Loucy (cell line): ENCODE results near the gene ISLR.
A peak's percentile ranks its signal among the peaks of the same experiment; 100 is the strongest.

Experiments used
- H2AFZ ChIP-seq: fragments of 200-600 bp; sonication (generic); 2 replicates; pipeline ENCODE4 v1.6.0; 2016; ENCODE audit warnings: antibody characterized with exemption, mild to moderate bottlenecking, low read length, moderate library complexity
- H3F3A ChIP-seq: fragments of 200-600 bp; 2 replicates; pipeline ENCODE4 v1.6.0; 2016; ENCODE audit warnings: antibody characterized with exemption, low read depth, mild to moderate bottlenecking
- H3K27me3 ChIP-seq: fragments of 200-600 bp; sonication (generic); 2 replicates; pipeline ENCODE4 v1.6.1; 2014; ENCODE audit warnings: low read length, mild to moderate bottlenecking; ENCODE audit not compliant: insufficient read depth, poor library complexity, severe bottlenecking
- H3K36me3 ChIP-seq: fragments of 200-600 bp; sonication (generic); 2 replicates; pipeline ENCODE4 v1.6.1; 2016; ENCODE audit warnings: low read length; ENCODE audit not compliant: insufficient read depth
- H3K4me1 ChIP-seq: fragments of 200-600 bp; sonication (generic); 2 replicates; pipeline ENCODE4 v1.5.1; 2014; ENCODE audit warnings: low read length, mild to moderate bottlenecking; ENCODE audit not compliant: insufficient read depth, poor library complexity, severe bottlenecking
- H3K4me2 ChIP-seq: fragments of 200-600 bp; sonication (generic); 2 replicates; pipeline ENCODE4 v1.6.0; 2014; ENCODE audit warnings: antibody characterized with exemption, low read length, low read depth, mild to moderate bottlenecking; ENCODE audit not compliant: poor library complexity, severe bottlenecking
- H3K4me3 ChIP-seq: fragments of 200-600 bp; sonication (generic); 2 replicates; pipeline ENCODE4 v1.5.1; 2014; ENCODE audit warnings: low read length, mild to moderate bottlenecking, mixed read lengths; ENCODE audit not compliant: poor library complexity, severe bottlenecking
- H3K79me2 ChIP-seq: fragments of 200-600 bp; sonication (generic); 2 replicates; pipeline ENCODE4 v1.6.1; 2014; ENCODE audit warnings: low read length; ENCODE audit not compliant: insufficient read depth
- H3K9ac ChIP-seq: fragments of 200-600 bp; sonication (generic); 2 replicates; pipeline ENCODE4 v1.6.0; 2014; ENCODE audit warnings: mild to moderate bottlenecking, low read depth, low read length, moderate library complexity; ENCODE audit not compliant: poor library complexity, severe bottlenecking
- H3K9me2 ChIP-seq: fragments of 200-600 bp; sonication (generic); replicated peaks from 2 replicates; pipeline ENCODE4 v1.6.1; 2016; ENCODE audit warnings: low read depth, low read length, mixed read lengths
- H3K9me3 ChIP-seq: fragments of 200-600 bp; sonication (generic); 2 replicates; pipeline ENCODE4 v1.6.1; 2014; ENCODE audit warnings: mild to moderate bottlenecking, antibody characterized with exemption, low read length, low read depth; ENCODE audit not compliant: insufficient read depth
- H4K20me1 ChIP-seq: fragments of 200-600 bp; sonication (generic); 2 replicates; pipeline ENCODE4 v1.6.0; 2014; ENCODE audit warnings: antibody characterized with exemption, low read length, mild to moderate bottlenecking; ENCODE audit not compliant: insufficient read depth, poor library complexity, severe bottlenecking
- EZH2phosphoT487 ChIP-seq: fragments of 200-600 bp; IDR thresholded peaks from 2 replicates; pipeline ENCODE4 v1.6.1; 2018; ENCODE audit warnings: antibody characterized with exemption, mild to moderate bottlenecking, moderate library complexity, borderline replicate concordance
- TF ChIP-seq, protein P1 (sequence below): fragments of 200-600 bp; sonication (generic); conservative IDR thresholded peaks from 2 replicates; pipeline ENCODE4 v1.5.1; 2014; ENCODE audit warnings: mild to moderate bottlenecking, antibody characterized with exemption, low read length

Gene ISLR

DNA sequence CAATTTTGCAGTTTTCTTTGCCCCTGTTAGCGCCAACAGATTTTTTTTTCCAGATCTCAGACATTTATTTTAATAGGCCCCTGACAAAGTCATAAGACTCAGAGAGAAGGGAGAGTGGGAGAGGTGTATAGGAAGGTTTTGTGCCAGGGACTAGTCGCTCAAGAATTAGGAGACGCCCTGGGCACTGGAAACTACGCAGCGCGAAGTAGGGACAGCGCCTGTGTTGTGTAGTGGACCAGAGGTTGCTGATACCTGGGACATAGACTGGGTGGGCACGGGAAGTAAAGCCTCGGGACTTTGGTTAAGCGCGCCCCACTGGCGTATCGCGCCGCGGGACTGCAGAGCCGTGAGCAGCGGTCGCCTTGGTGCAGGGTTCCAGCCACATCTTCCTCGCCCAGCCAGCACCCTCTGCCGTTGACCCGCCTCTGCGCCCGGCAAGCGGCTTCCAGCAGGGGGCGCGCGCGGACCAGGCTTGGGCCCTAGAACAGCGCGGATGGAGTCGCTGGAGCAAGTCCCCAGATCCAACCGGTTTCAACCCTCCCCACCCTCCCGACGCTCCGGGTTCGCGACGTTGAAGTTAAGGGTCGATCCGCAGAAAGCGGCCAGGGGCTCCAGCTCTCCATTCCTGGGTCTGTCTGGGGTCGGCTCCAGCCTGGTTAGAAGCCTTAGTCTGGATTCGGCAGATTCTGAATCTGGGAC, 46.1 kb upstream of the ISLR start:
- H3K4me3 ChIP-seq = peak overlapping the region; percentile 31
- no peaks in the 10 kb centered on the region for H3F3A ChIP-seq
- no peaks in the 10 kb centered on the region for H3K9me3 ChIP-seq
- H3K27me3 ChIP-seq = no peaks in the 10 kb centered on the region
- no peaks in the 10 kb centered on the region for H4K20me1 ChIP-seq
- peaks cover 18% of the 10 kb centered on the region for H3K4me1 ChIP-seq
- peak overlapping the region; percentile 58 for H2AFZ ChIP-seq
- no peaks in the 10 kb centered on the region for H3K9me2 ChIP-seq
- H3K36me3 ChIP-seq = no peaks in the 10 kb centered on the region
- H3K79me2 ChIP-seq = no peaks in the 10 kb centered on the region
- TF ChIP-seq, protein P1, sequence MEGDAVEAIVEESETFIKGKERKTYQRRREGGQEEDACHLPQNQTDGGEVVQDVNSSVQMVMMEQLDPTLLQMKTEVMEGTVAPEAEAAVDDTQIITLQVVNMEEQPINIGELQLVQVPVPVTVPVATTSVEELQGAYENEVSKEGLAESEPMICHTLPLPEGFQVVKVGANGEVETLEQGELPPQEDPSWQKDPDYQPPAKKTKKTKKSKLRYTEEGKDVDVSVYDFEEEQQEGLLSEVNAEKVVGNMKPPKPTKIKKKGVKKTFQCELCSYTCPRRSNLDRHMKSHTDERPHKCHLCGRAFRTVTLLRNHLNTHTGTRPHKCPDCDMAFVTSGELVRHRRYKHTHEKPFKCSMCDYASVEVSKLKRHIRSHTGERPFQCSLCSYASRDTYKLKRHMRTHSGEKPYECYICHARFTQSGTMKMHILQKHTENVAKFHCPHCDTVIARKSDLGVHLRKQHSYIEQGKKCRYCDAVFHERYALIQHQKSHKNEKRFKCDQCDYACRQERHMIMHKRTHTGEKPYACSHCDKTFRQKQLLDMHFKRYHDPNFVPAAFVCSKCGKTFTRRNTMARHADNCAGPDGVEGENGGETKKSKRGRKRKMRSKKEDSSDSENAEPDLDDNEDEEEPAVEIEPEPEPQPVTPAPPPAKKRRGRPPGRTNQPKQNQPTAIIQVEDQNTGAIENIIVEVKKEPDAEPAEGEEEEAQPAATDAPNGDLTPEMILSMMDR = peak; percentile 86
- TF ChIP-seq EZH2phosphoT487 = no peak
- H3K9ac ChIP-seq = no peak overlapping the region
- peak overlapping the region; percentile 48 for H3K4me2 ChIP-seq

DNA sequence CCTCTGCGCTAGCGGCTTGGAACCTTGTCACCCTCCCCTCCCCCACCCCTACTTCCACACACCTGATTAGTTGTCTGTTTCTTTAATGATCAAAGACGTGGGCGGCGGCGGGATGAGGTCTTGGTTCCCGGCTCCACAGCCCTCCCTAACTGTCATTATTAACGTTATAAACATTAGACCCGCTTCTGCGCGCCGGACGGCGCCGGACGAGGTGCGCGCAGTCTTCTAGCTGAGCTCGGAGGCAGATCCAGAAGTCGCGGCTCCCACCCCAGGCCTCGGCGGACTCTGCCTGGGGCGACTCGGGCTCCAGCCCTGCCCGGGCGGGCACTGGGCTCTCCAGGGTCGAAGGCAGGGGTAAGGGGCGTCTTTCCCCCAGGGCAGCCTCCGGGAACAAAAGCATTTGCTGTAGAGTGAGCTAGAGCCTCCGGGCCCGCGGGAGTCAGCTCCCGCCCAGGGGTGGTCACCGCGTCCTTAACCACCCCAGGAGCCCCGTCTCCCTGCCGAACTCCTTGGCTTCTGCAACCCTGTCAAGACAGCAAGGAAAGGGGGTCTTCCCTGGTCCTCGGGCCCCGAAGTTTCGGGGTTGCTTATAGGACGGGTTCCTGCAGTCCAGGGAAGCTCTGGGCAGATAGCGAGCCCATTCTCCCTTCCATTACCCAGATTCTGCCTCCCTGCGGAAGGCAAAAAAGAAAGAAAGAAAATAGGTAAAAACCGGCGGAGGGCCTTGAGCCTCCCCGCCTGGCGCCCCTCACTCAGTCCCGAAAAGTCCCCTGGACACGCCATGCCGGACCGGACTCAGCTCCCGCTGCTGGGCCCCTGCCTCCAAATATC, 45.3 kb upstream of the ISLR start:
- Histone ChIP-seq H4K20me1 (no peaks in the 10 kb centered on the region), H3K4me1 (peaks cover 11% of the 10 kb centered on the region), H3K9ac (no peak overlapping the region), H3K79me2 (no peaks in the 10 kb centered on the region), H3K9me3 (no peaks in the 10 kb centered on the region), H3K9me2 (no peaks in the 10 kb centered on the region), H2AFZ (no peak overlapping the region), H3F3A (no peaks in the 10 kb centered on the region), H3K27me3 (no peaks in the 10 kb centered on the region), H3K4me2 (peak overlapping the region; percentile 48), H3K4me3 (no peak overlapping the region), H3K36me3 (no peaks in the 10 kb centered on the region)
- TF ChIP-seq, protein P1 = no peak

DNA sequence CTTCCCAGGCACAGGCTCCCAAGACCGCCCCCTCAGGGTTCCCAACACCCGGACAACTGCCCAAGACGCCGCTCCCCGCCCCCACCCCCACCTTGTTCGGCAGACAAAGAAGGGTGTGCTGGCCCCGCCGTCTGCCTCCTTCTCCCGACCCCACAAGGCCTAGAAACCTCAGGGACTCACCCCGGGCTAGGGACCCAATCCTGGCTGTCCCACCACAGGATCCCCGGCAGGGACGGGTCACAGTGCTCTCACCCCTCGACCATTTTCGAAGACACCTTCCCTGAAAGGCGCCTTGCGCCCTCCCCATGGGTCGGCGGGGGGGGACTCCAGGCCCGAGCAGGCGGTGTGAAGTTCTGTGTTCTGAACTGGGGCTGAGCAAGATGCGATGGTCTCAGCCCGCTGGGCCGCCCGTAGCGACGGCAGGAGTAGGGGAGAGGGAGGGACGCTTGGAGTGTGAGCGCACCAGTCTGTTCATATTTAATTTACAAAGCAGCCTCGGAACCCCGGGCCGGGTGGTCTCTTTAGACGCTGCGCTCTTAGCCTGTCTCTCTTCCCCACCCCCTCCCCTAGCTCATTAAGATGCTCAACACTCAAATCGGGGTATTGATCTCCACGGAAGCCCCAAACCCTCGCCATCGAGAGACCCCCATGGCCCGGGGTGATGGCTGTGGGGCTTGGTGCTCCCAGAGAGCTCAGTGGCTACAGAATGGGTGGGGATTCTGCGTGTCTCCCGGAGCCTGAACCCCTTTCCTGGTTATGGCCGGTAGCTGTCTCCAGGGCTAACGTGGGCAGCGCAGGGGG, 44.5 kb upstream of the ISLR start:
- Histone ChIP-seq H3K9me3 (no peaks in the 10 kb centered on the region), H3K4me1 (peaks cover 3% of the 10 kb centered on the region), H2AFZ (no peak overlapping the region), H3K4me3 (no peak overlapping the region), H3F3A (no peaks in the 10 kb centered on the region), H3K79me2 (no peaks in the 10 kb centered on the region), H3K36me3 (no peaks in the 10 kb centered on the region), H3K9me2 (no peaks in the 10 kb centered on the region), H3K4me2 (no peak overlapping the region), H3K27me3 (no peaks in the 10 kb centered on the region), H3K9ac (no peak overlapping the region), H4K20me1 (no peaks in the 10 kb centered on the region)
- TF ChIP-seq, protein P1 = no peak
- TF ChIP-seq EZH2phosphoT487 = no peak
